AG04449 (cell line): ENCODE data around the gene TRIM69.

Experiments used
- CTCF ChIA-PET: fragments of 350-600 bp; formaldehyde crosslinking; extraction: SDS; loops from one replicate; lab custom pipeline; 2021; ENCODE audit warnings: antibody characterized with exemption; lab: Yijun Ruan, JAX
- POLR2A ChIA-PET: fragments of 400-600, 350-600 bp; formaldehyde crosslinking; extraction: SDS; loops from one replicate; lab custom pipeline; 2020; ENCODE audit warnings: antibody characterized with exemption, inconsistent platforms; lab: Yijun Ruan, JAX
- DNase-seq: peaks from one replicate; pipeline ENCODE4 v3.0.0-alpha.2; 2010; ENCODE audit warnings: low read depth, low spot score
- H3K4me3 ChIP-seq: 2 replicates; pipeline ENCODE4 v1.5.1; 2011; ENCODE audit warnings: low read depth, mild to moderate bottlenecking, control low read depth, low read length
- TF ChIP-seq, protein P1 (sequence below): IDR thresholded peaks from one replicate; pipeline ENCODE4 v1.5.1; 2011; ENCODE audit warnings: mild to moderate bottlenecking, moderate library complexity, low read length, control low read depth, inconsistent platforms; ENCODE audit not compliant: insufficient read depth; ENCODE audit errors: missing control alignments

Gene TRIM69

DNA sequence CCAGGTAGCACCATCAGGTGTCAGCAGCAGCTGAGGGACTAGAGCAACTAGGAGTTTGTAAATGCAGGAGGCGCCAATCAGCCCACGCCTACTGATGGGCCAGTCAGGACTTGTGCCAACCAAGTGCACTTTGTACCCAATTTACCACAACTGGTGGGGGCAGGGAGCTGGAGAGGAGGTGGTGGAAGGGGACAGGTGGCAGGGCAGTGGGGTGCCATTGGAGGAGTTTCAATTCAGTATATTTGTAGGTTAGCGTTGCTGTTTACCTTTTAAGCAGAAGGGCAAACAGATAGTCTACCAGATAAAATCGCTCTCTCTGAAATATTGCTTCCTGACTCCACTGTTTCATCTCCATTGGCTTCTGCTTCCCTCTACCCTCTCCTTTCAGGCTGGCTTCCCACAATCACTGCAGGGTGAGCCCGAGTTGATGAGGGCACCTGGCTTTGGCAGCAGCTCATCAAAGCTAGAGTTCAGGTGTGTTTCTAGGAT lies 75.7 kb downstream of the TRIM69 start:
- DNase-seq, result no peak
- no peak overlapping the region for H3K4me3 ChIP-seq
- ChIA-PET POLR2A (no interaction called here), CTCF (no interaction called here)
- TF ChIP-seq, protein P1, sequence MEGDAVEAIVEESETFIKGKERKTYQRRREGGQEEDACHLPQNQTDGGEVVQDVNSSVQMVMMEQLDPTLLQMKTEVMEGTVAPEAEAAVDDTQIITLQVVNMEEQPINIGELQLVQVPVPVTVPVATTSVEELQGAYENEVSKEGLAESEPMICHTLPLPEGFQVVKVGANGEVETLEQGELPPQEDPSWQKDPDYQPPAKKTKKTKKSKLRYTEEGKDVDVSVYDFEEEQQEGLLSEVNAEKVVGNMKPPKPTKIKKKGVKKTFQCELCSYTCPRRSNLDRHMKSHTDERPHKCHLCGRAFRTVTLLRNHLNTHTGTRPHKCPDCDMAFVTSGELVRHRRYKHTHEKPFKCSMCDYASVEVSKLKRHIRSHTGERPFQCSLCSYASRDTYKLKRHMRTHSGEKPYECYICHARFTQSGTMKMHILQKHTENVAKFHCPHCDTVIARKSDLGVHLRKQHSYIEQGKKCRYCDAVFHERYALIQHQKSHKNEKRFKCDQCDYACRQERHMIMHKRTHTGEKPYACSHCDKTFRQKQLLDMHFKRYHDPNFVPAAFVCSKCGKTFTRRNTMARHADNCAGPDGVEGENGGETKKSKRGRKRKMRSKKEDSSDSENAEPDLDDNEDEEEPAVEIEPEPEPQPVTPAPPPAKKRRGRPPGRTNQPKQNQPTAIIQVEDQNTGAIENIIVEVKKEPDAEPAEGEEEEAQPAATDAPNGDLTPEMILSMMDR, result no peak

DNA sequence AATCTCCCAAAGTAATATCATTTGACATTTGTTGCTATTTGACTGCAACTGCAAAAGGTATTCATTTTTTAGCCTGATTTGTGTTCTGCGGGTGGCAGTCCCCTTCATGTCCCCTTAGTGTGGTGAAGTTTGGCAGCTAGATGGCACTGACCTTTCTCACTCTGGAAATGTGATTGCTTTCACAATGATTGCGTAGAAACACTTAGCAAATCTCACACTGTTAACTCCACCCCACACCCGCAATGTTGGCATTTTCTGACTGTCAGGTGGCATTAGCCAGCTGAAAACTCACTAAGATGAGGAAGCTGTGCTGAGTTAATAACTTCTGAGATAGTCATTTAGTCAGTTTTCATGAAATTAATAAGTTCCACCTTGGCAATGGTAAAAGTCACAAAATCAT lies 76.9 kb downstream of the TRIM69 start:
- TF ChIP-seq, protein P1, result no peak
- POLR2A ChIA-PET, result no interaction called here
- no peak for DNase-seq
- CTCF ChIA-PET, result interaction anchor here (0.9 kb wide), 1 partner anchor 87 kb away, joined by 3 read pairs; no protein-coding TSS in a partner anchor
- H3K4me3 ChIP-seq, result no peak overlapping the region
